GM18519 (cell line): ENCODE results near the gene OTOGL.
"Not testable (repeated sequence)": the region's sequence is repeated elsewhere in the genome, so short reads cannot be mapped to it uniquely, and the experiment has no call there.

Experiments used
- ATAC-seq: cut with Tn5 transposase; IDR thresholded peaks from one replicate; pipeline ENCODE4 v1.9.1; 2021; ENCODE audit warnings: mild to moderate bottlenecking, moderate library complexity; ENCODE audit not compliant: unreplicated experiment, low FRiP score

The OTOGL gene

GRCh38 chr12:80184926-80185325 is 85.6 kb downstream of the OTOGL start:
- ATAC-seq = no peak

DNA sequence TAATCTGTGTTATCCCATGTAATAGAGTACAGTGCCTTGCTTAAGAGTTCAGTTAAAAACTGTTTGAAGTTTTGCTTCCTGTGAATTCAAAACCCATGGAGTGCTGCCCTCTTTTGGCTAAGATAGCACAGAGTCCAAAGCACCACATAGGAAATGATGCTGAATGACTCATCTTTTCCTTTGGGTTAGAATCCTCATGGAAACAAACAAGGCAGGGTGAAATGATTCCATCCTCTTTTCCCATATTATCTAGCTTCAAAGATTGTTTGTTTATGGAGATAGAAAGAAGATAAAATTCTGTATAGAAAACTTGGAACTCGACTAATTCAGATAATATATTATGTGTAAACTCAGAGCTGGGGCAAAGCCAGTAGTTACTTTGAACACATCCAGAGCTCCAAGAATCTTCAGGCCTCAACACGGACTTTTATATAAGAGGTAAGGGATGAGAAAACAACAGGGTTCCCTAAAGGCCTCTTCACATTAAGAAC is 87.4 kb downstream of the OTOGL start:
- no peak for ATAC-seq

DNA sequence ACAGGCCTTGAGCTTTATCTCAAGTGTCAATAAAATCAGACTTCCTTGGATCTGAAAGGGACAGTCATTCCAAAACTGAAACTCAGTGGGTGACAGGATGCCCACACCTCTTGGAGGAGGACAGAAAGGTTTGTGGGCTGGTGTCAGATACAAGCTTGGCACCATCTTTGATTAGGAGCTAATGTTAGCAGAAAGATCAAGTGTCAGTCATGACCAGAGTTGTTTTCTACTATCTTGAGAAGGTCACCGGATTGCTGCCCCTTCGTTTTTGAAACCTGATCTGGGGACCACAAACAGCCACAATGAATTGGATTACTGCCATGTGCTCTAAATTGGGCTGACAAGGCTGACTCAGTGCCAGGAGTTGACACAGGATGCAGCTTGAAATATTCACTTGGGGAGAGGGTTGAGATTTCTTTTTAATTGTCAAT is 88.3 kb downstream of the OTOGL start:
- ATAC-seq = peak; percentile 48

- no peak for ATAC-seq
These were observed 89.2 kb downstream of the OTOGL start for GRCh38 chr12:80188576-80188975.

- ATAC-seq = no peak
These were observed 89.9 kb downstream of the OTOGL start for GRCh38 chr12:80189241-80189640.

DNA sequence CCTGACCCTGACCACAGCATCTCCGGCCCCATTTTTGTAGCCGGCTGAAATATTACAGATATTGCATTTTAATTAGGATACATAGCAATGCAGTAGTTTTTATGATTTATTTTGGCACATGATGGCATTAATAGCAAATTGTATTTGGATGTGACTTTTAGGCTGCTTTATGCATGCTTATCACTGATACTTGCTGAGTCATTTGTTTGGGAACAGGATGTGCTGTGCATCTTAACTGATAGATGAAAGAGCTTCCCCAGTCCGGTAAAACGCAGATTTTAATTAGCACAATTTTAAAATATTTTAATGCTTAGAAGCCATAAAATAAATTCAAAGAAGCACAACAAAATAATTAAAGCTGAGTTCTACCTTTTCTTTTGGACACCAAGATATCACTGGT is 90.7 kb downstream of the OTOGL start:
- ATAC-seq = no peak

DNA sequence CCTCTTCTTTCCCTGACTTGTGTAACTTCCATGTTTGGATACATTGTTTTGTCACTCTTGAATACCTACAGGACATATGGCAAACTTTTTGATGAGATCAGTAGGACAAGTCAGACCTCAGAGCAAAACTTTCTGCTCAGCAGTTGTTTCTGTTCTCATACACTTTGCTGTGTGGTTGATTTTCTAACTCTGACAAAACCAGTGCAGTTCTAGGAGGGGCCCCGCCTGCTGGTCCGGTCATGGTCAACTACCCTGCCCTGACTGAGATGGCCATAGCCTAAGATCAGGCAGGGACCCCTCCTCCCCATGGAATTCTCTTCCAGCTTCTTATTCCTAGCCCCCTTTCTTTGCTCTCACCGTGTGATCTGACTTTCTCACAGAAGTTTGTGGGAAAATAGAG is 92.8 kb downstream of the OTOGL start:
- ATAC-seq = no peak

- ATAC-seq = no peak
These were observed 94.5 kb downstream of the OTOGL start for GRCh38 chr12:80193865-80194264.

DNA sequence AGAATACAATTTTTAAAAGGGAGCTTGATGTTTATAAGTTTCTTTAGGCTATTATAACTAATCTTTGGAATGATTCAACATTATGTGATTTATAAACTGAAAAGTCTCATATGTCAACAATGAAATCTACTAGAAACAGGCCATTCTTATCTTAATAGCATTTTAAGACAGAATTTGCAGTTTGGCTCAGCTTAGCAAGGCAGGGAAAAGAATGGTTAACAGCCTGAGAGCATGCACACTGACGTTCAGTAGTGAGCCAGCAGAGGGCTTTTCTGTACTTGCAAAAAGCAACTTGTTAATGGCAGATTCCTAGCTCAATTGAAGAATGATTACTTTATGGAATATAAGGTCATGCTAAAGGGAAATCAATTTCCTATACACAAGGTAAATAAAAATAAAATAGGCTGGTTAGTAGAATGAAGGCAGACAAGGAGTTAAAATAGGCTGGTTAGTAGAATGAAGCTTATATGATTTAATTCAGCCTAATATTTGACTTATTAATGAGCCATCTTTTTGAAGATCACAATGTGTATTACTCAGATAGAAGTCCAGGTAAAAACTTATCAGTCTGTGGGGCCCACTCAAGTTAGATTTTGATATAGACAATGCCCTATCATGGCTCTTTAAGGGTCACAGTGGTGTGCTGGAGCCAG is 95.9 kb downstream of the OTOGL start:
- peak; percentile 75 for ATAC-seq

DNA sequence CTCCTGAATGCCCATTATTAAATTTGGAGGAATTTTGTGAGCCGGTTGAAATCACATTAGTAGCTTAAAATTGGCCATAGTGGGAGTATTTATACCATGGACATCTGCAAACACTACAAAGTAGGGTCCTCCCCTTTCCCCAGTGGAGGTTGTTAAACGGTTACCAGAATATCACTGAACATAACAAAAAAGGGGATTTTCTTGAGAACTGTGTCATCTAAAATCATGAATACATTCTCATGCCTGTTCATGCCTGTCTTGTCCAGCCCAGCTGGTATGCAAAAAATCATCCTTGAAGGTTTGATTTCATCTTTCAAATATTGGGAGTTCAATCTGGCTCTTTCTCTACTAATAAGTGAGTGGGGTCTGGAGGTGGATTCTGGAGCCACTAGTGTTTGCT is 96.4 kb downstream of the OTOGL start:
- no peak for ATAC-seq

DNA sequence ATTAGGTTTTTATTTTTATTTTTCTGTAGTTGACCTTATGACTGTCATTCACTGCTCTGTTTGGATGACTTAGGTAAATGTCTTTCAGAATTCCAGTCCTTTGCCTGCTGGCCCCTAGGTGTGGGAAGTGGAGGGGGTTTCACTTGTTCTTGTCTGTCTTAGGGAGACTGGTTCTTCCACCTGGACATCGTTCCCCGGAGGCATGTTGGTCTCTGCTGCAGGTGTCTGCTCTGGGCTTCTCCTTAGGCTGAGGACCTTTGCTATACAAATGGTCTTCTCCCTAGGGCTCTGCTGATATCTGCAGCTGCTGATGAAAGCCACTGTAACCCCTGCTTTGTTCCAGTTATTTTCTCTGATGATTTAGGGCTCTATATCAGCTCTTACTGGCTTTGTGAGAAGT is 97.1 kb downstream of the OTOGL start:
- no peak for ATAC-seq

DNA sequence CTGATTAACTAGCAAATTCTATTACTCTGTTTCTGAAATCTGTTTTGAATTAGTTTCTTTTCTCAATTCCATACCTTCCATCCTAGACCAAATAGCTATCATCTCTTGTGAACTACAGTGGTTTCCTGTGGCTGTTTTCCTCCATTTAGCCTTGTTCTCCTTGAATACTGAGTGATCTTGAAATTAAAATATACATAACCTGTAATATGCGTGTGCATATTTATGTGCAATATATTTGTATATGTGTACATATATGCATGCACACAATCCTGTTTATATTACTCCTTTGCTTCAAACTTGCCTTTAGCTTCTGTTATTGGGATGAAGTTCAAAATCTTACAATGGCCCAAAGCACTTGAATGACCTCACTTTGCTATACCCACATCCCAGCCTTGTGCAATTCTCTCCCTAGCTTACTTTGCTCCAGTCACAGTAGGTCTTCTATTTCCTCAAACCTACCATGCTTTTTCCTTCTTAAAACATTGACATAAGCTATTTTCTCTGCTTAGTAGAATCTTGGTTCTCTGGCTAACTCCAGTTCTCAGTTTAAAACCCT is 99.5 kb downstream of the OTOGL start:
- no peak for ATAC-seq

GRCh38 chr12:80199931-80200330 is 100.6 kb downstream of the OTOGL start:
- ATAC-seq = no peak

DNA sequence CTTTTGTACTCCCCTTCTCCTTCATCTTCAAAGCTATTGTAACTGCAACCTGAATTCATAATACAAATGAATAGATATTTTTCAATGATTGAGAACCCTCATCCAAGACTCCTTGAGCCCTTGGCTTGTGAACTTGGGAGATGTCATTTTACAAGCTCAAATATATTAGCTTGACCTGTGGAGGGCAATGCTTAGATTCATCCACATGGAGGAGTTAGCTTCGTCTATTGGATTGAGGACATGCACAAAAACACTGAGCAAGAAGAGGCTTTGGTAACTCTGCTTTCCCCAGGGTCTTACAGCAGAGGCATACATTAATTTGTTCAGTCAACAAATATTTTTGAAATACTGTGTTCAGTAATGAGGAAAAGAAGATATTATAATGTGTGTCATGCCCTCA is 101.1 kb downstream of the OTOGL start:
- ATAC-seq = no peak

DNA sequence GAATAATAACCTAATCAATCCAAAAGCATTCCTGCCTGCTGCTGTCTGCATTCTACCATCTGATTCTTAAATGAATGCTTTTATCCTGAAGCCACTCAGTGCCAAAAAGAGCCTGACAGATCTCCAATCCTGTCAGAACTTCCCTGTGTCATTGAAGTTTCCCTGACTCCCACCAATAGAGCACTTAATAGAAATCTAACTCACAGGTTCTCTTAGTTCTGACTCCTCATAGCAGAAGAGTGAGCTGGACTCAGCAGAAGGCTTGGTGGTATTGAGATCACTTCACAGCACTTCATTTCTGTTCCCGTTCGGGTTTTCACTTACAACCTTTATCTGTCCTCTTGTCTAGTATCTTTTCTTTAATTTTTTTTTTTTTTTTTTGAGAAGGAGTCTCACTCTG is 102.6 kb downstream of the OTOGL start:
- no peak for ATAC-seq

DNA sequence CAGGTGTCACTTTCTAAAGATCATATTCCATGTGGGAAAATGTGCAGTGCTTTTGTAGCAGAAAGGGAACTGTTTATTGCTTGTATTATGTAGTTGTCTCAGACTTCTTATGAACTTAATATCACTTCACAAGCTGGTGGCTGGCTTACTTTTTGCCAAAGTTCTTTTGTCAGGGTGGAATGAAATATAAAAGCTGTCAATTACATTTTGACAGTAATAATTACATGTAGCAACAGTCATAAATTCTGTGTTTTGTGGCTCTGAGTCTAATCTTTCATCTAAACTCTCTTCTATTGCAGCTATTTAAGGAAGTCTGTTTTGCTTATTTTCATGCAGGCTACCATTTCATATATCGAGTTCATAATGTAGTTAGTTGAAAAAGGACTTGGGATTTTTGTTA is 106.6 kb downstream of the OTOGL start:
- no peak for ATAC-seq

- ATAC-seq = no peak
These were observed 108.7 kb downstream of the OTOGL start for GRCh38 chr12:80208071-80208470.

DNA sequence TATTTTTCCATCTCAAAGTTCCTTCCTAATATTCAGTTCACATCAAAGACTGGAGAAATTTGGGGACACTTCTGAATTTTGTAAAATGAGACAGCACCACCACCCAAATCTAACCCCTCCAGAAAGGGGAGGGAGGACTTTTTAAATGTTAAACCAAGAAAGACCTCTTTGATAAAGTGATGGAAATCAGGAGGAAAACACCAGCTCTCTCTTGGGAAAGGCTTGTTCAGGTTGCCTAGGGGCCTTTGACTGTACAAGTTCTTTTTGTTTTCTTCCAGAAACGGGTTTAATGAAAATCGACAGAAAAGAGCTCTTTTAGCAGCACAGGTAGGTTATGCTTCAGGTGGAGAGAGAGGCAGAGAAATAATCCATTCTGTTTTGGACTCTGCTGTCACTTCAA is 112.3 kb downstream of the OTOGL start:
- ATAC-seq = no peak

- ATAC-seq = no peak
These were observed 113.8 kb downstream of the OTOGL start for GRCh38 chr12:80212938-80213645.

GRCh38 chr12:80213871-80214270 is 114.5 kb downstream of the OTOGL start:
- ATAC-seq = no peak

DNA sequence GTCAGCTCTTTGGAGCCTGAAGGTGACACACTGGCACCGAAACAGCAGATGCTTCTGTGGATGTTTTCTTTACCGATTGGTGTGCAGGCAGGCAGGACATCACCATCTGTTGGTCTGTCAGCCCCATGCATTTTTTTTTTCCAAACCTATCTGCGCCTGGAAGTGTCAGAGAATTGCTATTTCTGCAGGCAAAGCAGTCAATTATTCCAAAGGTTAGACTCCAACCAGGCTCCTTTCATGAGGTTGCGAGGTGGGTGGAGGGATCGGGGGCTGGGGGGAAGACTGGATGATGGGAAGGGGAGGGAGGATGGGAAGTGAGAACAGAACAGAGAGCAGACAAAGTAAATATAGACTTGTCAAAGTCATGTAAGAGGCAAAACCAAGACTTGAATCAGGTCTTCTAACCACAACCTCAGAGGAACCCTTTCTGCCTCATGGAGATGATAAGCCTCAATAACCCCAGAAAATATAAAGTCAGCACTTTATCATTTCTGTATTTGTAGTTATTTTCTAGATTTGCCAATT is 117.7 kb downstream of the OTOGL start:
- peak; percentile 92 for ATAC-seq

- ATAC-seq = not testable (repeated sequence)
These were observed 119.6 kb downstream of the OTOGL start for GRCh38 chr12:80218925-80219324.
